Fibroblast of lung (primary cell): ENCODE measurements around the gene SLC66A1. TPM values are rescaled to one million over a fixed set of nuclear protein-coding genes. Genes with fewer than 3 reads are reported as not detected.
A peak's percentile ranks its signal among the peaks of the same experiment; 100 is the strongest.

Experiments
- DNase-seq, 2 donors: peaks; one replicate each; pipeline versions ENCODE4 v3.0.0 to v3.0.0-alpha.2; 2010; ENCODE audit warnings: low read depth in 2 of 2
- H2AFZ ChIP-seq: 2 replicates; pipeline ENCODE4 v1.5.1; 2012; ENCODE audit warnings: low read length, control low read depth, inconsistent platforms
- H3K27ac ChIP-seq: 2 replicates; pipeline ENCODE4 v1.5.1; 2011; ENCODE audit warnings: low read length, control low read depth; ENCODE audit not compliant: insufficient read depth
- H3K27me3 ChIP-seq: 2 replicates; pipeline ENCODE4 v1.5.1; 2011; ENCODE audit warnings: mild to moderate bottlenecking, low read length; ENCODE audit not compliant: control insufficient read depth, insufficient read depth
- H3K36me3 ChIP-seq: 2 replicates; pipeline ENCODE4 v1.5.1; 2011; ENCODE audit warnings: low read length; ENCODE audit not compliant: control insufficient read depth, insufficient read depth
- H3K4me1 ChIP-seq: 2 replicates; pipeline ENCODE4 v1.5.1; 2011; ENCODE audit warnings: low read length; ENCODE audit not compliant: control insufficient read depth, insufficient read depth; ENCODE audit errors: extremely low read depth
- H3K4me2 ChIP-seq: 2 replicates; pipeline ENCODE4 v1.5.1; 2011; ENCODE audit warnings: low read length, control low read depth; ENCODE audit not compliant: insufficient read depth; ENCODE audit errors: extremely low read depth
- H3K4me3 ChIP-seq, 4 experiments: fragments of 200-600 bp in 1 of 4; sonication (generic) in 1 of 4; replicated peaks in 1 of 4; 2 replicates each; pipeline ENCODE4 v1.5.1; 2011 to 2016; ENCODE audit warnings: low read length in 4 of 4, low read depth in 3 of 4, mild to moderate bottlenecking in 3 of 4, control low read depth in 2 of 4, inconsistent platforms in 1 of 4, mixed read lengths in 1 of 4; ENCODE audit not compliant: insufficient read depth in 1 of 4; ENCODE audit errors: control extremely low read depth in 1 of 4
- H3K79me2 ChIP-seq: 2 replicates; pipeline ENCODE4 v1.5.1; 2012; ENCODE audit warnings: mild to moderate bottlenecking, low read length, inconsistent platforms; ENCODE audit not compliant: control insufficient read depth, insufficient read depth
- H3K9ac ChIP-seq: 2 replicates; pipeline ENCODE4 v1.5.1; 2011; ENCODE audit warnings: mild to moderate bottlenecking, low read length, control low read depth; ENCODE audit not compliant: insufficient read depth
- H3K9me3 ChIP-seq: 2 replicates; pipeline ENCODE4 v1.5.1; 2012; ENCODE audit warnings: low read depth, low read length; ENCODE audit not compliant: control insufficient read depth, insufficient read depth
- H4K20me1 ChIP-seq: 2 replicates; pipeline ENCODE4 v1.5.1; 2011; ENCODE audit warnings: low read length; ENCODE audit not compliant: control insufficient read depth, insufficient read depth; ENCODE audit errors: extremely low read depth
- CTCF ChIP-seq, 2 donors: IDR thresholded peaks in 1 of 2; conservative IDR thresholded peaks in 1 of 2; 1 replicate in 1 of 2; 2 replicates in 1 of 2; pipeline ENCODE4 v1.5.1; 2011 to 2012; ENCODE audit warnings: low read length in 2 of 2, control low read depth in 1 of 2, inconsistent platforms in 1 of 2, low read depth in 1 of 2, mild to moderate bottlenecking in 1 of 2
- EZH2 ChIP-seq: IDR thresholded peaks from 2 replicates; pipeline ENCODE4 v1.5.1; 2012; ENCODE audit warnings: low read length, control low read depth, mild to moderate bottlenecking; ENCODE audit errors: missing control alignments
- polyA plus RNA-seq, 2 donors: library from polyadenylated mRNA; depleted of rRNA in 1 of 2; stranded (reverse) in 1 of 2; unstranded in 1 of 2; fragments of >200 nt; gene quantifications; 2 replicates each; pipeline ENCODE4 v1.2.1, GENCODE V29; 2011 to 2012; ENCODE audit warnings: missing spikeins in 1 of 2
- total RNA-seq: library from RNA; depleted of rRNA; stranded (reverse); fragments of >200 nt; gene quantifications from 2 replicates; pipeline ENCODE4 v1.2.1, GENCODE V29; 2014

SLC66A1 gene
- total and polyA plus RNA-seq, 2 donors (not counting 1 experiment from before 2014, with no cell fraction given), result 7.1 to 18.3 TPM

- Histone ChIP-seq H3K36me3 (peaks cover 29% of the 10 kb centered on the region), H3K4me1 (peaks cover 10% of the 10 kb centered on the region), H3K27ac (no peak overlapping the region)
Observed at GRCh38 chr1:19339214-19339861, 27.2 kb downstream of the SLC66A1 start.

GRCh38 chr1:19340387-19340937 is 28.3 kb downstream of the SLC66A1 start:
- Histone ChIP-seq H3K4me3 (no peak overlapping the region), H3K27ac (no peak overlapping the region), H3K27me3 (no peaks in the 10 kb centered on the region), H2AFZ (no peak overlapping the region), H3K9ac (no peak overlapping the region), H3K36me3 (peaks cover 33% of the 10 kb centered on the region), H3K9me3 (no peaks in the 10 kb centered on the region), H3K79me2 (no peaks in the 10 kb centered on the region), H3K4me1 (peaks cover 10% of the 10 kb centered on the region), H3K4me2 (no peak overlapping the region), H4K20me1 (no peaks in the 10 kb centered on the region)
- no peak for DNase-seq
- TF ChIP-seq EZH2 (no peak), CTCF (conservative IDR thresholded peaks at IDR 0.05 in 1 of 2, IDR thresholded peaks at IDR 0.05 in 1 of 2; ENCODE audit: low read depth in 1 of 2, low read length in 2 of 2) (no peak)

More at GRCh38 chr1:19339214-19339861, 27.2 kb downstream of the SLC66A1 start:
- Histone ChIP-seq H3K27me3 (no peaks in the 10 kb centered on the region), H4K20me1 (no peaks in the 10 kb centered on the region), H3K4me2 (no peak overlapping the region), H3K9ac (no peak overlapping the region), H3K4me3 (no peak overlapping the region), H2AFZ (no peak overlapping the region), H3K79me2 (no peaks in the 10 kb centered on the region), H3K9me3 (no peaks in the 10 kb centered on the region)
- TF ChIP-seq EZH2 (no peak), CTCF (conservative IDR thresholded peaks at IDR 0.05 in 1 of 2, IDR thresholded peaks at IDR 0.05 in 1 of 2; ENCODE audit: low read depth in 1 of 2, low read length in 2 of 2) (no peak)
- DNase-seq, result no peak

GRCh38 chr1:19341201-19342061 is 29.3 kb downstream of the SLC66A1 start:
- H3K4me1 ChIP-seq, result peaks cover 10% of the 10 kb centered on the region
- no peaks in the 10 kb centered on the region for H3K9me3 ChIP-seq
- no peaks in the 10 kb centered on the region for H4K20me1 ChIP-seq
- DNase-seq, result peak; percentile 51 to 72
- TF ChIP-seq EZH2, result no peak
- peak; percentile 84 to 94 for TF ChIP-seq CTCF (conservative IDR thresholded peaks at IDR 0.05 in 1 of 2, IDR thresholded peaks at IDR 0.05 in 1 of 2; ENCODE audit: low read depth in 1 of 2, low read length in 2 of 2)
- no peaks in the 10 kb centered on the region for H3K79me2 ChIP-seq
- no peak overlapping the region for H3K9ac ChIP-seq
- peak overlapping the region; percentile 29 for H3K27ac ChIP-seq
- H3K36me3 ChIP-seq, result peaks cover 36% of the 10 kb centered on the region
- H3K4me2 ChIP-seq, result peak overlapping the region; percentile 13
- H3K27me3 ChIP-seq, result no peaks in the 10 kb centered on the region
- no peak overlapping the region for H2AFZ ChIP-seq
- no peak overlapping the region for H3K4me3 ChIP-seq
